Fibroblast of the aortic adventitia (primary cell): ENCODE measurements around the gene SLC7A10. TPM values are rescaled to one million over a fixed set of nuclear protein-coding genes. Genes with fewer than 3 reads are reported as not detected.

Experiments
- DNase-seq: peaks from one replicate; pipeline ENCODE4 v3.0.0-alpha.2; 2010; ENCODE audit warnings: low read depth
- H3K4me3 ChIP-seq: 2 replicates; pipeline ENCODE4 v1.5.1; 2011; ENCODE audit warnings: low read depth, mild to moderate bottlenecking, control low read depth, low read length, moderate library complexity
- CTCF ChIP-seq: IDR thresholded peaks from 2 replicates; pipeline ENCODE4 v1.5.1; 2011; ENCODE audit warnings: mild to moderate bottlenecking, low read length, control low read depth, inconsistent platforms; ENCODE audit not compliant: insufficient read depth
- total RNA-seq: library from RNA; depleted of rRNA; stranded (reverse); fragments of >200 nt; gene quantifications from 2 replicates; pipeline ENCODE4 v1.2.3, GENCODE V29; 2012; ENCODE audit warnings: low replicate concordance

SLC7A10 gene
- total RNA-seq, 1 donor: not detected

GRCh38 chr19:33177417-33177979, 48.2 kb downstream of the SLC7A10 start:
- TF ChIP-seq CTCF: peak; percentile 49
- H3K4me3 ChIP-seq: peak overlapping the region; percentile 53
- no peak for DNase-seq

GRCh38 chr19:33176670-33177416, 48.8 kb downstream of the SLC7A10 start:
- TF ChIP-seq CTCF: peak; percentile 32
- peak; percentile 99 for DNase-seq
- H3K4me3 ChIP-seq: peak overlapping the region; percentile 87

GRCh38 chr19:33175886-33176669, 49.6 kb downstream of the SLC7A10 start:
- DNase-seq: peak; percentile 43
- H3K4me3 ChIP-seq: peak overlapping the region; percentile 87
- TF ChIP-seq CTCF: no peak

- no peak for DNase-seq
- H3K4me3 ChIP-seq: no peak overlapping the region
- no peak for TF ChIP-seq CTCF
Observed at GRCh38 chr19:33175156-33175782, 50.4 kb downstream of the SLC7A10 start.

- DNase-seq: no peak
- no peak for TF ChIP-seq CTCF
- no peak overlapping the region for H3K4me3 ChIP-seq
Observed at GRCh38 chr19:33174186-33174585, 51.5 kb downstream of the SLC7A10 start.

GRCh38 chr19:33171916-33172359, 53.7 kb downstream of the SLC7A10 start:
- H3K4me3 ChIP-seq: no peak overlapping the region
- DNase-seq: peak; percentile 44
- no peak for TF ChIP-seq CTCF
